Urothelium cell line (cell line): ENCODE measurements around the gene XPO1.
"Not testable (repeated sequence)": the region's sequence is repeated elsewhere in the genome, so short reads cannot be mapped to it uniquely, and the experiment has no call there.

Source experiments
- DNase-seq: peaks from one replicate; pipeline ENCODE4 v3.0.0; 2011; ENCODE audit warnings: low spot score, mixed read lengths
- FAIRE-seq: peaks from 2 replicates; lab custom pipeline; 2011; peaks lifted over from hg19 to GRCh38; lab: Jason Lieb, UNC

XPO1 gene

GRCh38 chr2:61470122-61470951 lies 67.8 kb downstream of the XPO1 start:
- no peak for FAIRE-seq
- peak; percentile 91 for DNase-seq

- no peak for FAIRE-seq
- DNase-seq, result no peak
Observed at GRCh38 chr2:61469424-61470121, 68.6 kb downstream of the XPO1 start.

GRCh38 chr2:61468231-61468630 lies 69.9 kb downstream of the XPO1 start:
- DNase-seq, FAIRE-seq: not testable (repeated sequence)

- FAIRE-seq, result no peak
Observed at GRCh38 chr2:61465045-61465444, 73.1 kb downstream of the XPO1 start.

GRCh38 chr2:61463769-61464475 lies 74.2 kb downstream of the XPO1 start:
- no peak for DNase-seq
- FAIRE-seq, result no peak

More at GRCh38 chr2:61465045-61465444, 73.1 kb downstream of the XPO1 start:
- no peak for DNase-seq

GRCh38 chr2:61461404-61461803 lies 76.8 kb downstream of the XPO1 start:
- DNase-seq, result no peak
- FAIRE-seq, result no peak

- peak; percentile 26 for DNase-seq
- FAIRE-seq, result no peak
Observed at GRCh38 chr2:61460163-61460562, 78.0 kb downstream of the XPO1 start.

GRCh38 chr2:61456746-61457420 lies 81.3 kb downstream of the XPO1 start:
- no peak for DNase-seq

GRCh38 chr2:61456070-61456745 lies 81.9 kb downstream of the XPO1 start:
- DNase-seq (no peak), FAIRE-seq (no peak)

More at GRCh38 chr2:61456746-61457420, 81.3 kb downstream of the XPO1 start:
- no peak for FAIRE-seq

GRCh38 chr2:61454972-61455371 lies 83.2 kb downstream of the XPO1 start:
- DNase-seq, FAIRE-seq: not testable (repeated sequence)

- FAIRE-seq, result no peak
Observed at GRCh38 chr2:61454383-61454782, 83.8 kb downstream of the XPO1 start.

GRCh38 chr2:61452392-61452791 lies 85.8 kb downstream of the XPO1 start:
- DNase-seq (no peak), FAIRE-seq (no peak)

More at GRCh38 chr2:61454383-61454782, 83.8 kb downstream of the XPO1 start:
- no peak for DNase-seq

GRCh38 chr2:61451178-61451577 lies 87.0 kb downstream of the XPO1 start:
- FAIRE-seq (no peak), DNase-seq (no peak)

GRCh38 chr2:61450144-61450543 lies 88.0 kb downstream of the XPO1 start:
- no peak for FAIRE-seq

GRCh38 chr2:61448229-61448628 lies 89.9 kb downstream of the XPO1 start:
- DNase-seq (no peak), FAIRE-seq (no peak)

More at GRCh38 chr2:61450144-61450543, 88.0 kb downstream of the XPO1 start:
- DNase-seq, result no peak

- not testable (repeated sequence) for FAIRE-seq, DNase-seq
Observed at GRCh38 chr2:61446971-61447370, 91.2 kb downstream of the XPO1 start.

GRCh38 chr2:61443342-61444041 lies 94.7 kb downstream of the XPO1 start:
- peak; percentile 9 for FAIRE-seq
- DNase-seq, result no peak

GRCh38 chr2:61439241-61440002 lies 98.7 kb downstream of the XPO1 start:
- FAIRE-seq (no peak), DNase-seq (no peak)

- DNase-seq (no peak), FAIRE-seq (no peak)
Observed at GRCh38 chr2:61438670-61439069, 99.5 kb downstream of the XPO1 start.
